Midbrain (tissue), 1 donor: ENCODE measurements around the gene FTCD.
"Not testable (repeated sequence)": the region's sequence is repeated elsewhere in the genome, so short reads cannot be mapped to it uniquely, and the experiment has no call there.

Source experiments
- DNase-seq: peaks from one replicate; lab custom pipeline; 2025; lab: John Stamatoyannopoulos, UW

The FTCD gene

GRCh38 chr21:46188226-46189212 lies 33.1 kb upstream of the FTCD start:
- peak; percentile 70 for DNase-seq

- no peak for DNase-seq
These were observed 32.4 kb upstream of the FTCD start for GRCh38 chr21:46187814-46188213.

GRCh38 chr21:46187261-46187660 lies 31.9 kb upstream of the FTCD start:
- DNase-seq: no peak

- DNase-seq: no peak
These were observed 30.3 kb upstream of the FTCD start for GRCh38 chr21:46185716-46186115.

- DNase-seq: peak; percentile 63
These were observed 29.5 kb upstream of the FTCD start for GRCh38 chr21:46184625-46185555.

GRCh38 chr21:46183910-46184624 lies 28.7 kb upstream of the FTCD start, which contains the start of gene SPATC1L:
Gene SPATC1L, minus strand, starts transcription at chr21:46184459. Its CDS starts 1,643 bp downstream, at chr21:46182816.
- peak; percentile 46 for DNase-seq

- not testable (repeated sequence) for DNase-seq
These were observed 28.0 kb upstream of the FTCD start for GRCh38 chr21:46183337-46183909.

- DNase-seq: no peak
These were observed 27.4 kb upstream of the FTCD start for GRCh38 chr21:46182548-46183336.

GRCh38 chr21:46181953-46182547 lies 26.7 kb upstream of the FTCD start:
- no peak for DNase-seq

GRCh38 chr21:46181436-46181835 lies 26.1 kb upstream of the FTCD start:
- no peak for DNase-seq

- DNase-seq: no peak
These were observed 25.5 kb upstream of the FTCD start for GRCh38 chr21:46180778-46181391.

GRCh38 chr21:46180079-46180722 lies 24.8 kb upstream of the FTCD start:
- DNase-seq: no peak

- DNase-seq: no peak
These were observed 24.3 kb upstream of the FTCD start for GRCh38 chr21:46179708-46180078.

- no peak for DNase-seq
These were observed 23.6 kb upstream of the FTCD start for GRCh38 chr21:46178961-46179360.

- DNase-seq: not testable (repeated sequence)
These were observed 21.2 kb upstream of the FTCD start for GRCh38 chr21:46176443-46177129.

- no peak for DNase-seq
These were observed 18.2 kb upstream of the FTCD start for GRCh38 chr21:46173573-46173972.

- DNase-seq: no peak
These were observed 17.6 kb upstream of the FTCD start for GRCh38 chr21:46172863-46173528.
